Body of pancreas (tissue), 4 donors: ENCODE results near the gene ZNF644. TPM values are rescaled to one million over a fixed set of nuclear protein-coding genes. Genes with fewer than 3 reads are reported as not detected.
"Not testable (repeated sequence)": the region's sequence is repeated elsewhere in the genome, so short reads cannot be mapped to it uniquely, and the experiment has no call there.

Source experiments
- ATAC-seq: fragments of 150-250 bp; one replicate; pipeline ENCODE4 v1.9.1; 2016
- DNase-seq, 4 donors: peaks; one replicate each; pipeline ENCODE4 v3.0.0-alpha.2; 2019
- H3K27ac ChIP-seq, 4 donors: fragments of 200-600 bp; sonication (generic); 1 replicate in 3 of 4; 2 replicates in 1 of 4; pipeline versions ENCODE4 v1.5.1 to v1.6.1; 2016 to 2019; ENCODE audit warnings: mild to moderate bottlenecking in 1 of 4, mixed read lengths in 1 of 4, moderate library complexity in 1 of 4
- H3K27me3 ChIP-seq, 2 donors: fragments of 200-600 bp; sonication (generic); one replicate each; pipeline ENCODE4 v1.6.0; 2016; ENCODE audit warnings: mild to moderate bottlenecking in 1 of 2
- H3K36me3 ChIP-seq, 2 donors: fragments of 200-600 bp; sonication (generic); replicated peaks in 1 of 2; 2 replicates each; pipeline ENCODE4 v1.5.1; 2016; ENCODE audit warnings: low read depth in 2 of 2; ENCODE audit not compliant: insufficient read depth in 1 of 2
- H3K4me1 ChIP-seq: fragments of 200-600 bp; sonication (generic); one replicate; pipeline ENCODE4 v1.6.0; 2016
- H3K4me3 ChIP-seq, 2 donors: fragments of 200-600 bp; sonication (generic); 1 replicate in 1 of 2; 2 replicates in 1 of 2; pipeline ENCODE4 v1.5.1; 2016 to 2019
- H3K9me3 ChIP-seq, 3 donors: fragments of 200-600 bp; sonication (generic); 1 replicate in 2 of 3; 2 replicates in 1 of 3; pipeline ENCODE4 v1.5.1; 2016
- CTCF ChIP-seq, 7 experiments: fragments of 450-650 bp in 4 of 7; fragments of 200-600 bp in 3 of 7; sonication (generic) in 3 of 7; IDR thresholded peaks; one replicate each; pipeline ENCODE4 v1.5.1; 2016 to 2019; ENCODE audit warnings: antibody characterized with exemption in 7 of 7
- POLR2A ChIP-seq, 3 donors: fragments of 450-650 bp; IDR thresholded peaks; one replicate each; pipeline ENCODE4 v1.6.1; 2016; ENCODE audit warnings: antibody characterized with exemption in 3 of 3, mild to moderate bottlenecking in 2 of 3
- WGBS, 2 donors: methylation state at CpG; one replicate each; pipeline ENCODE4 v1.1.5; 2017; 5-methylcytosine and 5-hydroxymethylcytosine counted together
- intact Hi-C: fragments of 100-400 bp; cut with DNase I; formaldehyde crosslinking; loops from one replicate; pipeline ENCODE4 v1.15.1; 2023
- total RNA-seq, 2 donors: library from RNA; depleted of rRNA; stranded (reverse); fragments of >200 nt; gene quantifications; one replicate each; pipeline ENCODE4 v1.1.0, GENCODE V29; 2016

The ZNF644 gene
- total RNA-seq, 2 donors from 2014 or later, result 41.0 to 47.1 TPM

- 92 to 95% methylated on average over 1 of the region's 1 CpG for WGBS, 2 donors
- intact Hi-C loops, result no loop called here
- Histone ChIP-seq H3K4me3 (no peak overlapping the region), H3K9me3 (no peaks in the 10 kb centered on the region), H3K27me3 (no peaks in the 10 kb centered on the region), H3K27ac (no peak overlapping the region), H3K4me1 (peaks cover 4% of the 10 kb centered on the region), H3K36me3 (no peaks in the 10 kb centered on the region)
- DNase-seq, result no peak
- no peak for ATAC-seq
- TF ChIP-seq CTCF (IDR thresholded peaks at IDR 0.05), result no peak
These were observed 85.1 kb downstream of the ZNF644 start for GRCh38 chr1:90936731-90937130.

GRCh38 chr1:90936061-90936460, 85.8 kb downstream of the ZNF644 start:
- DNase-seq, result no peak
- ATAC-seq, result no peak
- Histone ChIP-seq H3K36me3 (no peaks in the 10 kb centered on the region), H3K27me3 (no peaks in the 10 kb centered on the region), H3K9me3 (no peaks in the 10 kb centered on the region), H3K4me3 (no peak overlapping the region), H3K4me1 (peaks cover 4% of the 10 kb centered on the region), H3K27ac (no peak overlapping the region)
- TF ChIP-seq POLR2A (IDR thresholded peaks at IDR 0.05), result no peak
- no peak for TF ChIP-seq CTCF (IDR thresholded peaks at IDR 0.05)
- intact Hi-C loops, result no loop called here
- WGBS, 2 donors, result 72 to 79% methylated on average over 4 of the region's 4 CpGs

GRCh38 chr1:90928231-90928630, 93.6 kb downstream of the ZNF644 start:
- intact Hi-C loops, result not testable (repeated sequence)

GRCh38 chr1:90927674-90928073, 94.2 kb downstream of the ZNF644 start:
- H3K27ac ChIP-seq, H3K27me3 ChIP-seq, H3K36me3 ChIP-seq, ATAC-seq, DNase-seq, H3K4me3 ChIP-seq, H3K9me3 ChIP-seq, intact Hi-C loops: not testable (repeated sequence)
- peaks cover 26% of the 10 kb centered on the region for H3K4me1 ChIP-seq
- WGBS, 2 donors, result 90 to 98% methylated on average over 5 of the region's 5 CpGs

More at GRCh38 chr1:90928231-90928630, 93.6 kb downstream of the ZNF644 start:
- not testable (repeated sequence) for H3K27me3 ChIP-seq, ATAC-seq, H3K9me3 ChIP-seq, H3K27ac ChIP-seq, H3K4me3 ChIP-seq, DNase-seq, H3K36me3 ChIP-seq
- H3K4me1 ChIP-seq, result peaks cover 25% of the 10 kb centered on the region
- WGBS, 2 donors, result 87 to 92% methylated on average over 8 of the region's 8 CpGs

GRCh38 chr1:90926971-90927370, 94.9 kb downstream of the ZNF644 start:
- Histone ChIP-seq H3K27me3 (no peaks in the 10 kb centered on the region), H3K36me3 (no peaks in the 10 kb centered on the region), H3K9me3 (no peaks in the 10 kb centered on the region), H3K4me1 (peaks cover 30% of the 10 kb centered on the region), H3K4me3 (no peak overlapping the region), H3K27ac (no peak overlapping the region)
- TF ChIP-seq POLR2A (IDR thresholded peaks at IDR 0.05) (no peak), CTCF (IDR thresholded peaks at IDR 0.05) (no peak)
- ATAC-seq, result no peak
- WGBS, 2 donors, result 80 to 82% methylated on average over 3 of the region's 3 CpGs
- intact Hi-C loops, result no loop called here
- no peak for DNase-seq
